Measurements from ENCODE around the gene KRTAP5-6.

- no peak for TF ChIP-seq POLR2AphosphoS5 (IDR thresholded peaks at IDR 0.05; ENCODE audit: low read depth, low read length)
- no peak for TF ChIP-seq REST (IDR thresholded peaks at IDR 0.05; ENCODE audit: insufficient read depth in 1 of 2, low read depth in 2 of 2, low read length in 2 of 2)
Measured at GRCh38 chr11:1744891-1745700, 48.1 kb downstream of the KRTAP5-6 start.

All from PFSK-1 (cell line).